PFSK-1 (cell line): ENCODE measurements around the gene HIP1.

ENCODE experiments used
- POLR2AphosphoS5 ChIP-seq: IDR thresholded peaks from 2 replicates; pipeline ENCODE4 v1.6.1; 2012; ENCODE audit warnings: low read depth, mild to moderate bottlenecking, control low read depth, low read length, moderate library complexity
- TAF1 ChIP-seq: IDR thresholded peaks from 2 replicates; pipeline ENCODE4 v1.6.1; 2012; ENCODE audit warnings: low read length, control low read depth, borderline replicate concordance; ENCODE audit not compliant: insufficient read depth
- TF ChIP-seq, protein P1 (sequence below), 2 experiments: IDR thresholded peaks; 2 replicates each; pipeline versions ENCODE4 v1.6.1 to v1.8.0; 2011 to 2012; ENCODE audit warnings: low read depth in 2 of 2, low read length in 2 of 2, control low read depth in 1 of 2, inconsistent platforms in 1 of 2, mild to moderate bottlenecking in 1 of 2, moderate library complexity in 1 of 2; ENCODE audit not compliant: insufficient read depth in 1 of 2

DNA sequence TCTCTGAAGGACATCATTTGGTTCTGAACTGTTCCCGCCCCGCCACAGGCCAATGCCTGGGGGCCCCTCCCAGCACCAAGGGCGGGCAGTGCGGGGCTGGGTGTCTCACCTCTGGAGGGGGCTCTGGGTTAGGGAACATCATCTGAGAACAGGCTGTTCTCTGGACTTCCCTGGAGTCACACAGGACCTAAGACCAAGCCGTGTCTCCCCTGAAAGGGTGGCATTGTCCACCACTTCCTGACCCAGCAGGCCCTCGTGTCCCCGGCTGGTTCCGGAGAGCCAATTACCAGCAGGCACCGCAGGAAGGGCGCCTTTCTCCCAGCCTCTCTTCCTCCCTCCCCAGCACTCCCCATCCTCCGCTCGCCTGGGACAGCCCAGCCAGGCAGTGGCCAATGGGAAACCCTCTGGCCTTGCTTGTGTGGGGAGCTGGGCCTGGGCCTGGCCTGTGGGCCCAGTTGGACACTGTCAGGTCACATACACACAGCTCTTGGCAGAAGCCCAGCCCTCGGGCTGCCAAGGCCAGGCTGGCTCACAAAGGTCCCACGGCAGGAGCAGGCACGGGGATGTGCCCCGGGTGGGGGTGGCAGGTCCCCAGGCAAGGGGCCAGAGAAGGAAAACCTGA is 127.1 kb downstream of the HIP1 start:
- TF ChIP-seq POLR2AphosphoS5 (no peak), TAF1 (no peak)
- TF ChIP-seq, protein P1, sequence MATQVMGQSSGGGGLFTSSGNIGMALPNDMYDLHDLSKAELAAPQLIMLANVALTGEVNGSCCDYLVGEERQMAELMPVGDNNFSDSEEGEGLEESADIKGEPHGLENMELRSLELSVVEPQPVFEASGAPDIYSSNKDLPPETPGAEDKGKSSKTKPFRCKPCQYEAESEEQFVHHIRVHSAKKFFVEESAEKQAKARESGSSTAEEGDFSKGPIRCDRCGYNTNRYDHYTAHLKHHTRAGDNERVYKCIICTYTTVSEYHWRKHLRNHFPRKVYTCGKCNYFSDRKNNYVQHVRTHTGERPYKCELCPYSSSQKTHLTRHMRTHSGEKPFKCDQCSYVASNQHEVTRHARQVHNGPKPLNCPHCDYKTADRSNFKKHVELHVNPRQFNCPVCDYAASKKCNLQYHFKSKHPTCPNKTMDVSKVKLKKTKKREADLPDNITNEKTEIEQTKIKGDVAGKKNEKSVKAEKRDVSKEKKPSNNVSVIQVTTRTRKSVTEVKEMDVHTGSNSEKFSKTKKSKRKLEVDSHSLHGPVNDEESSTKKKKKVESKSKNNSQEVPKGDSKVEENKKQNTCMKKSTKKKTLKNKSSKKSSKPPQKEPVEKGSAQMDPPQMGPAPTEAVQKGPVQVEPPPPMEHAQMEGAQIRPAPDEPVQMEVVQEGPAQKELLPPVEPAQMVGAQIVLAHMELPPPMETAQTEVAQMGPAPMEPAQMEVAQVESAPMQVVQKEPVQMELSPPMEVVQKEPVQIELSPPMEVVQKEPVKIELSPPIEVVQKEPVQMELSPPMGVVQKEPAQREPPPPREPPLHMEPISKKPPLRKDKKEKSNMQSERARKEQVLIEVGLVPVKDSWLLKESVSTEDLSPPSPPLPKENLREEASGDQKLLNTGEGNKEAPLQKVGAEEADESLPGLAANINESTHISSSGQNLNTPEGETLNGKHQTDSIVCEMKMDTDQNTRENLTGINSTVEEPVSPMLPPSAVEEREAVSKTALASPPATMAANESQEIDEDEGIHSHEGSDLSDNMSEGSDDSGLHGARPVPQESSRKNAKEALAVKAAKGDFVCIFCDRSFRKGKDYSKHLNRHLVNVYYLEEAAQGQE (IDR thresholded peaks at IDR 0.05; ENCODE audit: insufficient read depth in 1 of 2, low read depth in 2 of 2, low read length in 2 of 2), result no peak
